Upper lobe of left lung (tissue), 6 donors: ENCODE measurements around the gene TFPI. TPM values are rescaled to one million over a fixed set of nuclear protein-coding genes. Genes with fewer than 3 reads are reported as not detected.

Experiments used
- ATAC-seq, 2 donors: fragments of 200-7000 bp; cut with Tn5 transposase; one replicate each; pipeline ENCODE4 v1.9.1; 2022; ENCODE audit warnings: mild to moderate bottlenecking in 2 of 2, moderate library complexity in 2 of 2; ENCODE audit not compliant: low FRiP score in 2 of 2
- DNase-seq, 2 donors: peaks; one replicate each; pipeline ENCODE4 v3.0.0-alpha.2; 2019 to 2020
- H3K27ac ChIP-seq, 4 donors: fragments of 200-600 bp; sonication (generic); one replicate each; pipeline ENCODE4 v1.5.1; 2016 to 2019
- H3K27me3 ChIP-seq, 4 donors: fragments of 200-600 bp; sonication (generic); one replicate each; pipeline ENCODE4 v1.5.1; 2017 to 2019
- H3K36me3 ChIP-seq, 4 donors: fragments of 200-600 bp; sonication (generic); one replicate each; pipeline ENCODE4 v1.5.1; 2016 to 2019
- H3K4me1 ChIP-seq, 4 donors: fragments of 200-600 bp; sonication (generic); one replicate each; pipeline ENCODE4 v1.5.1; 2018 to 2019
- H3K4me3 ChIP-seq, 4 donors: fragments of 200-600 bp; sonication (generic); one replicate each; pipeline ENCODE4 v1.5.1; 2017 to 2019; ENCODE audit warnings: mild to moderate bottlenecking in 2 of 4, moderate library complexity in 1 of 4
- H3K9me3 ChIP-seq, 4 donors: fragments of 200-600 bp; sonication (generic); one replicate each; pipeline ENCODE4 v1.5.1; 2018 to 2019
- CTCF ChIP-seq, 6 experiments: fragments of 450-650 bp in 4 of 6; fragments of 200-600 bp in 2 of 6; sonication (generic) in 2 of 6; IDR thresholded peaks; one replicate each; pipeline ENCODE4 v1.5.1; 2016 to 2019; ENCODE audit warnings: antibody characterized with exemption in 6 of 6
- EP300 ChIP-seq, 4 donors: sonication (generic); formaldehyde crosslinking; IDR thresholded peaks; one replicate each; pipeline ENCODE4 v1.5.1; 2017; ENCODE audit warnings: antibody characterized with exemption in 4 of 4, control low read depth in 2 of 4
- POLR2A ChIP-seq, 4 donors: fragments of 450-650 bp; IDR thresholded peaks; one replicate each; pipeline ENCODE4 v1.5.1; 2016 to 2017; ENCODE audit warnings: antibody characterized with exemption in 4 of 4, mild to moderate bottlenecking in 2 of 4
- POLR2AphosphoS5 ChIP-seq, 2 donors: sonication (generic); formaldehyde crosslinking; IDR thresholded peaks; one replicate each; pipeline ENCODE4 v1.5.1; 2017; ENCODE audit warnings: antibody characterized with exemption in 2 of 2
- WGBS, 2 donors: methylation state at CpG; one replicate each; pipeline ENCODE4 v1.1.5; 2017 to 2018; 5-methylcytosine and 5-hydroxymethylcytosine counted together
- total RNA-seq, 6 donors: library from RNA; depleted of rRNA in 4 of 6; stranded (reverse); fragments of >200 nt in 4 of 6; gene quantifications; one replicate each; pipeline versions ENCODE4 v1.1.0 to v1.2.1, GENCODE V29; 2016 to 2021
- donor health status: DM: no; HTN: no; CAD: no; lungs with moderate emphysema.
- donor health status: DM: no; HTN: yes; CAD: no; lungs with severe emphysema.

Gene TFPI
- total RNA-seq, 6 donors from 2014 or later = 92.3 to 293 (median 243) TPM

DNA sequence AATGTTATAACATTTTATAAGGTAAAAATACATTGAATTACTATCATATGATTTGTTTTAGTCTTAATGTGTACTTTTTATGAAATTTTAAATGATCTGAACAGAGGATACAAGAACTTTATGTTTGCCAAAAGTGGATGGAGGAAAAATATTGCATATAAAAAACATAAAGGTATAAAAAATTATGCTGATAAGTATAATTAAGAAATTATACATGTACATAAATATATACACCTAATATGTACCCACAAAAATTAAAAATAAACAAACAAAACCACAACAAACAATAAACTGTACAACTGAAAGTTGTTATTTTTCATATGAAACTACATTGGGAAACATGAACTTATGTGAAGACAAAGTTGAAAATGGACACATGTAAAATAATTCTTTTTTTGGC, 68.0 kb downstream of the TFPI start:
- Histone ChIP-seq H3K27me3 (no peaks in the 10 kb centered on the region), H3K27ac (no peak overlapping the region), H3K9me3 (no peaks in the 10 kb centered on the region), H3K36me3 (peaks cover 0 to 25% (median 0%) of the 10 kb centered on the region in 4 donors), H3K4me1 (peaks cover 0 to 5% (median 0%) of the 10 kb centered on the region in 4 donors), H3K4me3 (no peak overlapping the region)
- no peak for DNase-seq
- ATAC-seq = no peak
- TF ChIP-seq EP300 (IDR thresholded peaks at IDR 0.05) = no peak
- no peak for TF ChIP-seq CTCF (IDR thresholded peaks at IDR 0.05)
- no peak for TF ChIP-seq POLR2A (IDR thresholded peaks at IDR 0.05)
- TF ChIP-seq POLR2AphosphoS5 (IDR thresholded peaks at IDR 0.05) = no peak

DNA sequence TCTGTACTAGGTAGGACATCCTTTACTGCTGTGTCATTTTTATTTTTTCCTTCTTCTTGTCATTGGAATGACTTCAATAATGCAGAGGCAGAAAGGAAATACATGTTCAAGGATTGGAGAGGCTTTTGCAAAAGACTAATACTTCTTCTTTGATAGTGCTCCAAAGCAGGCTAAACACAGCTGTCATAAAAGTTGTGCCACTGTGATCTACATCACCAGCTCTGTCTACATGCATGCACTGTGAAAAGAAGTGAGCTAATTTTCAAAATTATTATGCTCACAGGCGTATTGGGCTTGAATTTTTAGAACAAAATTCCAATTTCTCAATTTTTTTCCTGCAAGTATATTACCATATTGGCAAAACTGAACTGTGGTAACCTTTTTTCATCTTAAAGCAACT, 68.7 kb downstream of the TFPI start:
- no peak for DNase-seq
- no peak for ATAC-seq
- Histone ChIP-seq H3K4me1 (peaks cover 0 to 5% (median 0%) of the 10 kb centered on the region in 4 donors), H3K9me3 (no peaks in the 10 kb centered on the region), H3K4me3 (no peak overlapping the region), H3K27me3 (no peaks in the 10 kb centered on the region), H3K36me3 (peaks cover 0 to 26% (median 0%) of the 10 kb centered on the region in 4 donors), H3K27ac (no peak overlapping the region)
- WGBS, 2 donors = 72 to 85% methylated on average over 1 of the region's 1 CpG
- TF ChIP-seq POLR2AphosphoS5 (IDR thresholded peaks at IDR 0.05) (no peak), CTCF (IDR thresholded peaks at IDR 0.05) (no peak), POLR2A (IDR thresholded peaks at IDR 0.05) (no peak), EP300 (IDR thresholded peaks at IDR 0.05) (no peak)

GRCh38 chr2:187483537-187483936, 70.7 kb downstream of the TFPI start:
- Histone ChIP-seq H3K27me3 (no peaks in the 10 kb centered on the region), H3K36me3 (peaks cover 0 to 35% (median 0%) of the 10 kb centered on the region in 4 donors), H3K27ac (no peak overlapping the region), H3K4me1 (peaks cover 0 to 5% (median 0%) of the 10 kb centered on the region in 4 donors), H3K4me3 (no peak overlapping the region), H3K9me3 (no peaks in the 10 kb centered on the region)
- DNase-seq = no peak
- 28 to 30% methylated on average over 2 of the region's 2 CpGs for WGBS, 2 donors
- no peak for ATAC-seq
- TF ChIP-seq CTCF (IDR thresholded peaks at IDR 0.05) (no peak), POLR2AphosphoS5 (IDR thresholded peaks at IDR 0.05) (no peak), EP300 (IDR thresholded peaks at IDR 0.05) (no peak), POLR2A (IDR thresholded peaks at IDR 0.05) (no peak)

DNA sequence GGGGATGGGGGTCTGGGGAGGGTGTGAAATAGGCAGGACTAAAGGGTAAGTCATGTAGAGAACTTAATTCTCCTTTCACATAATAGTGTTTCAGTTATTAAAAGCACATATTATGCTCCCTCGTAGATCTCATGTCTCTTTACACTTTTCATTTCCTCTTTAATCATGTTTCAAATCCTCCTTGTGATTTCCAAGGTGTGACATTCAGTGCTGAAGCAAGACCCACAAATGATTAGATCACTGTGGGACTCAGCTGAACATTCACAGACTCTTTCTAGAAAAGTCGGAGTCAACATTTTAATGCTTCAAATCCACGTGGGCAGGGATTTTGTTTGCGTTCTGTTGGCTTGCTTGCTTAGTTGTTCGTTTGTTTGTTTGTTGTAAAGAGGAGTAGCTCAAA, 71.4 kb downstream of the TFPI start:
- DNase-seq = no peak
- TF ChIP-seq POLR2A (IDR thresholded peaks at IDR 0.05) (no peak), CTCF (IDR thresholded peaks at IDR 0.05) (no peak), EP300 (IDR thresholded peaks at IDR 0.05) (no peak), POLR2AphosphoS5 (IDR thresholded peaks at IDR 0.05) (no peak)
- Histone ChIP-seq H3K4me1 (peaks cover 0 to 5% (median 0%) of the 10 kb centered on the region in 4 donors), H3K9me3 (no peaks in the 10 kb centered on the region), H3K36me3 (peaks cover 0 to 42% (median 0%) of the 10 kb centered on the region in 4 donors), H3K27me3 (no peaks in the 10 kb centered on the region), H3K4me3 (no peak overlapping the region), H3K27ac (no peak overlapping the region)
- ATAC-seq = no peak
- WGBS, 2 donors = 67 to 76% methylated on average over 5 of the region's 5 CpGs

DNA sequence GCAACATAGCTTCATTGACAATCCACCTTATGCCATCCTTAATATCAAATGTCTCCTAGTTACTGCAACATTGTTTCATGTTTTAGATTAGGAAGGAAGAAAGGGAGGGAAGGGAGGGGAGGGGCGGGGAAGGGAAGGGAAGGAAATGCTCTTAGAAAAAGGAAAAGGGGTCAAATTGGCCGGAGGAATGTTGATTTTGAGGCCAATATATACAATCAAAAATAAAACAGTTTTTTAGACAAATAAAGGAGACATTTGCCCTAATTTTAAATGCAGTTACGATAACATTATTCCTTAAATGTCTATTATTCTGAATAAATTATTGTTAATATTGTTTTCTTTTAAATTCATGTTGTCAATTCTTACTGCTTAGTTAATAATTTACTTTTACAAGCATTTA, 72.7 kb downstream of the TFPI start:
- H3K27me3 ChIP-seq = no peaks in the 10 kb centered on the region
- peaks cover 0 to 5% (median 5%) of the 10 kb centered on the region in 4 donors for H3K4me1 ChIP-seq
- DNase-seq (no peak), ATAC-seq (no peak)
- H3K36me3 ChIP-seq = peaks cover 0 to 51% (median 0%) of the 10 kb centered on the region in 4 donors
- H3K27ac ChIP-seq = no peak overlapping the region
- WGBS, 2 donors = 63 to 65% methylated on average over 3 of the region's 3 CpGs
- no peak for TF ChIP-seq EP300 (IDR thresholded peaks at IDR 0.05)
- no peak for TF ChIP-seq POLR2AphosphoS5 (IDR thresholded peaks at IDR 0.05)
- TF ChIP-seq POLR2A (IDR thresholded peaks at IDR 0.05) = no peak
- no peak for TF ChIP-seq CTCF (IDR thresholded peaks at IDR 0.05)
- H3K9me3 ChIP-seq = no peaks in the 10 kb centered on the region
- no peak overlapping the region for H3K4me3 ChIP-seq
